Measurements from ENCODE around the gene TCL1A. TPM values are rescaled to one million over a fixed set of nuclear protein-coding genes. Genes with fewer than 3 reads are reported as not detected.

The TCL1A gene
- total and polyA plus RNA-seq, 9 of the 15 experiments (the other 6 are each of a cell fraction or from before 2014, with no cell fraction given), result 0.10 to 0.11 TPM; not detected in 7

DNA sequence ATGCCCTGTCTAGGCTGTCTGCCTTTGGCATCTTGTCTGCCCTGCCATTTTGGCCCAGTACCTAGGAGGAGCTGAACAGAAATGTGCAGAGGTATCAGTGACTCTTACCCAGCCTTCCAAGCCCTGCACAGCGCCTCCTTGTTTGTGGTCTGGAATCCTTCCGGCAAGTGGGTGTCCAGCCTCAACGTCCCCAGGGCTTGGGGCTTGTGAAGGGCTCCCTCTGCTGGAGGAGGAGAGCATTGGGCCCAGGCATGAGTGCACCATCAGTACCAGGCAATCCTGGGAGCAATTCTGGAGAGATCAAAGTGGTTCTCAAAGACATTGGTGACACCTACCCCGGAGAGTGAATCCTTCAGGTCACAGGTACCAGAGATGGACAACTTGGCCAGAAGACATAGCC, 30.1 kb downstream of the TCL1A start:
- H3K9me1 ChIP-seq (ENCODE audit: control insufficient read depth, insufficient read depth, low read length), result no peaks in the 10 kb centered on the region
- H3K27me3 ChIP-seq (ENCODE audit: control insufficient read depth in 2 of 2, insufficient read depth in 2 of 2, low read length in 2 of 2), result no peaks in the 10 kb centered on the region
- ChIA-PET POLR2A (interaction anchor here (0.6 kb wide), 1 partner anchor 216 kb away, joined by 3 read pairs; no protein-coding TSS in a partner anchor), CTCF (ENCODE audit: low intra/inter-chr PET ratio) (interaction anchor here (1.0 kb wide), 1 partner anchor 123 kb away, joined by 3 read pairs; no protein-coding TSS in a partner anchor)
- intact Hi-C loops (cut with micrococcal nuclease), result loop anchor here (10.0 kb wide), 1 partner anchor 119 kb away; no protein-coding TSS in a partner anchor
- in situ Hi-C loops (cut with MboI), result no loop called here
- H3K9me3 ChIP-seq (replicated peaks; ENCODE audit: control insufficient read depth, insufficient read depth, low read depth, low read length), result no peaks in the 10 kb centered on the region
- H3K9ac ChIP-seq (ENCODE audit: insufficient read depth in 1 of 2, low read depth in 2 of 2, low read length in 2 of 2), result no peak overlapping the region
- 5% methylated on average over 4 of the region's 4 CpGs for whole genome bisulfite sequencing (ENCODE audit: insufficient coverage, low coverage, missing lambda C conversion rate)
- no peak overlapping the region for H2AFZ ChIP-seq (ENCODE audit: low read depth, low read length)
- peaks cover 0 to 5% of the 10 kb centered on the region in 2 experiments; a peak in 2 of 5 replicates for H3K4me1 ChIP-seq (replicated peaks in 1 of 2; ENCODE audit: control insufficient read depth in 2 of 2, insufficient read depth in 2 of 2, low read length in 2 of 2)
- FAIRE-seq (no peak), DNase-seq (ENCODE audit: extremely low read depth in 1 of 4, low spot score in 3 of 4) (peak in 1 of 4 experiments; percentile 4), ATAC-seq (no peak)
- no peaks in the 10 kb centered on the region for H3K79me2 ChIP-seq (ENCODE audit: control insufficient read depth, insufficient read depth, low read length)
- no peak overlapping the region for H3K4me3 ChIP-seq
- no peaks in the 10 kb centered on the region for H3K36me3 ChIP-seq (ENCODE audit: control insufficient read depth, insufficient read depth, low read length)
- no peak overlapping the region for H3K4me2 ChIP-seq (ENCODE audit: insufficient read depth, low read length)
- TF ChIP-seq, protein P1, sequence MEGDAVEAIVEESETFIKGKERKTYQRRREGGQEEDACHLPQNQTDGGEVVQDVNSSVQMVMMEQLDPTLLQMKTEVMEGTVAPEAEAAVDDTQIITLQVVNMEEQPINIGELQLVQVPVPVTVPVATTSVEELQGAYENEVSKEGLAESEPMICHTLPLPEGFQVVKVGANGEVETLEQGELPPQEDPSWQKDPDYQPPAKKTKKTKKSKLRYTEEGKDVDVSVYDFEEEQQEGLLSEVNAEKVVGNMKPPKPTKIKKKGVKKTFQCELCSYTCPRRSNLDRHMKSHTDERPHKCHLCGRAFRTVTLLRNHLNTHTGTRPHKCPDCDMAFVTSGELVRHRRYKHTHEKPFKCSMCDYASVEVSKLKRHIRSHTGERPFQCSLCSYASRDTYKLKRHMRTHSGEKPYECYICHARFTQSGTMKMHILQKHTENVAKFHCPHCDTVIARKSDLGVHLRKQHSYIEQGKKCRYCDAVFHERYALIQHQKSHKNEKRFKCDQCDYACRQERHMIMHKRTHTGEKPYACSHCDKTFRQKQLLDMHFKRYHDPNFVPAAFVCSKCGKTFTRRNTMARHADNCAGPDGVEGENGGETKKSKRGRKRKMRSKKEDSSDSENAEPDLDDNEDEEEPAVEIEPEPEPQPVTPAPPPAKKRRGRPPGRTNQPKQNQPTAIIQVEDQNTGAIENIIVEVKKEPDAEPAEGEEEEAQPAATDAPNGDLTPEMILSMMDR (IDR thresholded peaks at IDR 0.05 in 2 of 3, conservative IDR thresholded peaks at IDR 0.05 in 1 of 3; ENCODE audit: insufficient read depth in 2 of 3, low read depth in 1 of 3, low read length in 3 of 3), result peak; percentile 21 to 37 (median 30); a peak in 3 of 6 replicates
- no peak for TF ChIP-seq TFAM (CRISPR knock-in tag; conservative IDR thresholded peaks at IDR 0.05)
- TF ChIP-seq, protein P2, sequence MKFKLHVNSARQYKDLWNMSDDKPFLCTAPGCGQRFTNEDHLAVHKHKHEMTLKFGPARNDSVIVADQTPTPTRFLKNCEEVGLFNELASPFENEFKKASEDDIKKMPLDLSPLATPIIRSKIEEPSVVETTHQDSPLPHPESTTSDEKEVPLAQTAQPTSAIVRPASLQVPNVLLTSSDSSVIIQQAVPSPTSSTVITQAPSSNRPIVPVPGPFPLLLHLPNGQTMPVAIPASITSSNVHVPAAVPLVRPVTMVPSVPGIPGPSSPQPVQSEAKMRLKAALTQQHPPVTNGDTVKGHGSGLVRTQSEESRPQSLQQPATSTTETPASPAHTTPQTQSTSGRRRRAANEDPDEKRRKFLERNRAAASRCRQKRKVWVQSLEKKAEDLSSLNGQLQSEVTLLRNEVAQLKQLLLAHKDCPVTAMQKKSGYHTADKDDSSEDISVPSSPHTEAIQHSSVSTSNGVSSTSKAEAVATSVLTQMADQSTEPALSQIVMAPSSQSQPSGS (CRISPR knock-in tag; IDR thresholded peaks at IDR 0.05), result no peak
- TF ChIP-seq YBX1 (IDR thresholded peaks at IDR 0.05), result no peak
- TF ChIP-seq, protein P3, sequence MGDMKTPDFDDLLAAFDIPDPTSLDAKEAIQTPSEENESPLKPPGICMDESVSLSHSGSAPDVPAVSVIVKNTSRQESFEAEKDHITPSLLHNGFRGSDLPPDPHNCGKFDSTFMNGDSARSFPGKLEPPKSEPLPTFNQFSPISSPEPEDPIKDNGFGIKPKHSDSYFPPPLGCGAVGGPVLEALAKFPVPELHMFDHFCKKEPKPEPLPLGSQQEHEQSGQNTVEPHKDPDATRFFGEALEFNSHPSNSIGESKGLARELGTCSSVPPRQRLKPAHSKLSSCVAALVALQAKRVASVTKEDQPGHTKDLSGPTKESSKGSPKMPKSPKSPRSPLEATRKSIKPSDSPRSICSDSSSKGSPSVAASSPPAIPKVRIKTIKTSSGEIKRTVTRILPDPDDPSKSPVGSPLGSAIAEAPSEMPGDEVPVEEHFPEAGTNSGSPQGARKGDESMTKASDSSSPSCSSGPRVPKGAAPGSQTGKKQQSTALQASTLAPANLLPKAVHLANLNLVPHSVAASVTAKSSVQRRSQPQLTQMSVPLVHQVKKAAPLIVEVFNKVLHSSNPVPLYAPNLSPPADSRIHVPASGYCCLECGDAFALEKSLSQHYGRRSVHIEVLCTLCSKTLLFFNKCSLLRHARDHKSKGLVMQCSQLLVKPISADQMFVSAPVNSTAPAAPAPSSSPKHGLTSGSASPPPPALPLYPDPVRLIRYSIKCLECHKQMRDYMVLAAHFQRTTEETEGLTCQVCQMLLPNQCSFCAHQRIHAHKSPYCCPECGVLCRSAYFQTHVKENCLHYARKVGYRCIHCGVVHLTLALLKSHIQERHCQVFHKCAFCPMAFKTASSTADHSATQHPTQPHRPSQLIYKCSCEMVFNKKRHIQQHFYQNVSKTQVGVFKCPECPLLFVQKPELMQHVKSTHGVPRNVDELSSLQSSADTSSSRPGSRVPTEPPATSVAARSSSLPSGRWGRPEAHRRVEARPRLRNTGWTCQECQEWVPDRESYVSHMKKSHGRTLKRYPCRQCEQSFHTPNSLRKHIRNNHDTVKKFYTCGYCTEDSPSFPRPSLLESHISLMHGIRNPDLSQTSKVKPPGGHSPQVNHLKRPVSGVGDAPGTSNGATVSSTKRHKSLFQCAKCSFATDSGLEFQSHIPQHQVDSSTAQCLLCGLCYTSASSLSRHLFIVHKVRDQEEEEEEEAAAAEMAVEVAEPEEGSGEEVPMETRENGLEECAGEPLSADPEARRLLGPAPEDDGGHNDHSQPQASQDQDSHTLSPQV (IDR thresholded peaks at IDR 0.05), result no peak
- peak in 1 of 2 experiments; percentile 29; a peak in 1 of 4 replicates for TF ChIP-seq RAD21 (CRISPR knock-in tag; conservative IDR thresholded peaks at IDR 0.05 in 1 of 2, IDR thresholded peaks at IDR 0.05 in 1 of 2)
- no peak for TF ChIP-seq KDM1A (IDR thresholded peaks at IDR 0.05)
- TF ChIP-seq ZNF586 (CRISPR knock-in tag; conservative IDR thresholded peaks at IDR 0.05), result no peak
- H3K27ac ChIP-seq (ENCODE audit: extremely low read depth, low read depth, low read length), result no peak overlapping the region
- no peaks in the 10 kb centered on the region for H4K20me1 ChIP-seq (replicated peaks; ENCODE audit: control insufficient read depth, insufficient read depth, low read length)
- BruUV-seq (replicated peaks), result no TSS peak
